Smooth muscle cell (in vitro differentiated cells): ENCODE data around the gene RWDD2A. TPM values are rescaled to one million over a fixed set of nuclear protein-coding genes. Genes with fewer than 3 reads are reported as not detected.

Experiments
- DNase-seq: peaks from one replicate; lab custom pipeline; 2025; ENCODE audit not compliant: unreplicated experiment; lab: John Stamatoyannopoulos, UW
- H2AFZ ChIP-seq: fragments of 200-600 bp; sonication (generic); 2 replicates; pipeline ENCODE4 v1.6.0; 2016; ENCODE audit warnings: antibody characterized with exemption, low read depth, mild to moderate bottlenecking
- H3F3A ChIP-seq: fragments of 200-600 bp; sonication (generic); 2 replicates; pipeline ENCODE4 v1.6.0; 2017; ENCODE audit warnings: antibody characterized with exemption, low read depth
- H3K27ac ChIP-seq: fragments of 200-600 bp; sonication (generic); 2 replicates; pipeline ENCODE4 v1.5.1; 2016; ENCODE audit warnings: low read depth, mild to moderate bottlenecking
- H3K27me3 ChIP-seq: fragments of 200-600 bp; sonication (generic); 2 replicates; pipeline ENCODE4 v1.6.1; 2016; ENCODE audit warnings: low read depth, mild to moderate bottlenecking
- H3K36me3 ChIP-seq: fragments of 200-600 bp; sonication (generic); 2 replicates; pipeline ENCODE4 v1.5.1; 2016; ENCODE audit warnings: low read depth
- H3K4me1 ChIP-seq: fragments of 200-600 bp; sonication (generic); 2 replicates; pipeline ENCODE4 v1.5.1; 2016; ENCODE audit warnings: low read depth
- H3K4me2 ChIP-seq: fragments of 200-600 bp; sonication (generic); 2 replicates; pipeline ENCODE4 v1.6.0; 2016; ENCODE audit warnings: mild to moderate bottlenecking
- H3K4me3 ChIP-seq: fragments of 200-600 bp; sonication (generic); 2 replicates; pipeline ENCODE4 v1.5.1; 2016; ENCODE audit warnings: mild to moderate bottlenecking
- H3K79me2 ChIP-seq: fragments of 200-600 bp; sonication (generic); 2 replicates; pipeline ENCODE4 v1.6.0; 2016; ENCODE audit warnings: low read depth, mild to moderate bottlenecking
- H3K9ac ChIP-seq: fragments of 200-600 bp; sonication (generic); 2 replicates; pipeline ENCODE4 v1.6.0; 2016; ENCODE audit warnings: low read depth
- H3K9me3 ChIP-seq: fragments of 200-600 bp; sonication (generic); replicated peaks from 2 replicates; pipeline ENCODE4 v1.5.1; 2016; ENCODE audit warnings: low read depth
- H4K20me1 ChIP-seq: fragments of 200-600 bp; sonication (generic); 2 replicates; pipeline ENCODE4 v1.6.0; 2016; ENCODE audit warnings: low read depth
- WGBS: methylation state at CpG from one replicate; pipeline ENCODE4 v1.1.7; 2016; ENCODE audit warnings: low lambda C conversion rate; 5-methylcytosine and 5-hydroxymethylcytosine counted together
- polyA plus RNA-seq: library from polyadenylated mRNA; unstranded; fragments of >200 nt; fragmentation: Nextera tagmentation; extraction: Ambion mirVana; gene quantifications from 2 replicates; pipeline ENCODE4 v1.2.1, GENCODE V29; 2016
- total RNA-seq: library from RNA; depleted of rRNA; stranded (reverse); fragments of >200 nt; gene quantifications from 2 replicates; pipeline ENCODE4 v1.2.3, GENCODE V29; 2014
- TF ChIP-seq, protein P1 (sequence below): fragments of 200-600 bp; sonication (generic); IDR thresholded peaks from 2 replicates; pipeline ENCODE4 v1.5.1; 2017; ENCODE audit warnings: borderline replicate concordance, mild to moderate bottlenecking, antibody characterized with exemption; ENCODE audit not compliant: insufficient read depth, poor library complexity, severe bottlenecking

The RWDD2A gene
- total and polyA plus RNA-seq, 2 experiments from 2014 or later, result 4.2 to 4.6 TPM

DNA sequence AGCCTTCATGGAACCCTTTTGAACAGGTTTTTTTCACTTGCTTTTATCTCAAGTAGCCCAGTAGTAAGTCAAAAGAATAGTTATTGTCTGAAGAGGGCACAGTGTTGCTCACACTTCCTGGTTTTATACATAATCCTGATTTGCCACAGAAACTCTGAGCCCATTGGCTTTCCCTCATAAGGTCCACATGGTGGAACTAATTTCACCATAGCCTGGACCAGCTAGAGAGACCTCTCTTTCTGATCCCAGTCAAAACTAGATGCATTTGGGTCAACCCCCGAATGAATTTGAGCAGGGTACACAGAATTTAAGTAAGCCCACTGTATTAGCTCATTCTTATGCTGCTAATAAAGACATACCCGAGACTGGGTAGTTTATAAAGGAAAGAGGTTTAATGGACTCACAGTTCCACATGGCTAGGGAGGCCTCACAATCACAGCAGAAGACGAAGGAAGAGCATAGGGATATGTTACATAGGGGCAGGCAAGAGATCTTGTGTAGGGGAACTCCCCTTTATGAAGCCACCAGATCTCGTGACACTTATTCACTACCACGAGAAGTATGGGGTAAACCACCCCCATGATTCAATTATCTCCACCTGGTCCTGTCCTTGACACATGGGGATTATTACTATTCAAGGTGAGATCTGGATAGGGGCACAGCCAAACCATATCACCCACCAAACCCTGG, 6.2 kb downstream of the RWDD2A start:
- Histone ChIP-seq H4K20me1 (peaks cover 11% of the 10 kb centered on the region), H3K79me2 (no peaks in the 10 kb centered on the region), H2AFZ (no peak overlapping the region), H3K9ac (no peak overlapping the region), H3K4me3 (no peak overlapping the region), H3K4me2 (no peak overlapping the region), H3K36me3 (no peaks in the 10 kb centered on the region), H3K27me3 (no peaks in the 10 kb centered on the region), H3K9me3 (no peaks in the 10 kb centered on the region), H3K4me1 (no peaks in the 10 kb centered on the region), H3K27ac (peak overlapping the region; percentile 48), H3F3A (peaks cover 8% of the 10 kb centered on the region)
- 94% methylated on average over 5 of the region's 5 CpGs for WGBS
- TF ChIP-seq, protein P1, sequence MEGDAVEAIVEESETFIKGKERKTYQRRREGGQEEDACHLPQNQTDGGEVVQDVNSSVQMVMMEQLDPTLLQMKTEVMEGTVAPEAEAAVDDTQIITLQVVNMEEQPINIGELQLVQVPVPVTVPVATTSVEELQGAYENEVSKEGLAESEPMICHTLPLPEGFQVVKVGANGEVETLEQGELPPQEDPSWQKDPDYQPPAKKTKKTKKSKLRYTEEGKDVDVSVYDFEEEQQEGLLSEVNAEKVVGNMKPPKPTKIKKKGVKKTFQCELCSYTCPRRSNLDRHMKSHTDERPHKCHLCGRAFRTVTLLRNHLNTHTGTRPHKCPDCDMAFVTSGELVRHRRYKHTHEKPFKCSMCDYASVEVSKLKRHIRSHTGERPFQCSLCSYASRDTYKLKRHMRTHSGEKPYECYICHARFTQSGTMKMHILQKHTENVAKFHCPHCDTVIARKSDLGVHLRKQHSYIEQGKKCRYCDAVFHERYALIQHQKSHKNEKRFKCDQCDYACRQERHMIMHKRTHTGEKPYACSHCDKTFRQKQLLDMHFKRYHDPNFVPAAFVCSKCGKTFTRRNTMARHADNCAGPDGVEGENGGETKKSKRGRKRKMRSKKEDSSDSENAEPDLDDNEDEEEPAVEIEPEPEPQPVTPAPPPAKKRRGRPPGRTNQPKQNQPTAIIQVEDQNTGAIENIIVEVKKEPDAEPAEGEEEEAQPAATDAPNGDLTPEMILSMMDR, result no peak
- DNase-seq, result no peak

DNA sequence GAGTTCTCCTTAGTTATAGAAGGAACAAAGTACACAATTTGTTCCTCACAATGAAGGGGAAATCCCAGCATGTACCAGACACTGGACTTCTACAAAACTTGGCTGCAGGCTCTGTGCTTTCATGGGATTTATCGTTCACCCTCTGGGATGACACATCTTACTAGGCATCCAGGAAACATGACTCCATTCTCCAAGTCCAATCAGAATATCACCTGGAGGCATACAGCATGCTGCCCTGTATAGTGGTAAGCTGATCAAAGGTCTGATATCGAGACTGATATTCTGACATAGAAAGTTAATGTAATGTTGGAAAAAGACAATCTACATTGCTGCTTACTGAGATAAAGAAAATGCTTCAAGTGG, 6.7 kb downstream of the RWDD2A start:
- Histone ChIP-seq H3K27me3 (no peaks in the 10 kb centered on the region), H3K27ac (peak overlapping the region; percentile 48), H3K36me3 (no peaks in the 10 kb centered on the region), H3K4me2 (no peak overlapping the region), H4K20me1 (peaks cover 6% of the 10 kb centered on the region), H2AFZ (no peak overlapping the region), H3K9me3 (no peaks in the 10 kb centered on the region), H3K4me1 (no peaks in the 10 kb centered on the region), H3K79me2 (no peaks in the 10 kb centered on the region), H3K4me3 (no peak overlapping the region), H3K9ac (no peak overlapping the region), H3F3A (peaks cover 8% of the 10 kb centered on the region)
- TF ChIP-seq, protein P1, result no peak
- no peak for DNase-seq
- WGBS, result 60% methylated on average over 2 of the region's 2 CpGs

DNA sequence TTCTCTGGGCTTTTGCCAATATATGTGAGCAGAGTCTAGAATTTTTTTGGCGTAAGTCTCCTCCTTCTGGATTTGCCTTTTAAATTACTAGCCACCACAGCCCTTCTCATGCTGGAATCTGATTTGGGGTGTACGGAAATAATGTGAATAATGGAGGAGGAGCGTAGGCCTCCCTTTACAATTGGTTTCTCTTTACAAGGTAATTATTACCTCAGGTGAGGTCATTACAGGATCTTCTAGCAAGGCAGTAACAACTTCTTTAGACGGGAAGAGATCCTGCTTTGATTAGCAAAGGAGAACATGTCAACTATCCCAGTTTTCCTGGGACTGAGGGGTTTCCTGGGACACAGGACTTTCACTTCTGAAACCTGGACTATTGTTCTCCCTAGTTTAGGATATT, 8.9 kb downstream of the RWDD2A start:
- Histone ChIP-seq H3K4me3 (no peak overlapping the region), H3K79me2 (no peaks in the 10 kb centered on the region), H3K9ac (no peak overlapping the region), H3K27me3 (no peaks in the 10 kb centered on the region), H4K20me1 (no peaks in the 10 kb centered on the region), H3K4me1 (no peaks in the 10 kb centered on the region), H3K9me3 (no peaks in the 10 kb centered on the region), H3K4me2 (no peak overlapping the region), H2AFZ (no peak overlapping the region), H3K27ac (no peak overlapping the region), H3F3A (peaks cover 5% of the 10 kb centered on the region), H3K36me3 (no peaks in the 10 kb centered on the region)
- TF ChIP-seq, protein P1, result no peak
- 85% methylated on average over 4 of the region's 4 CpGs for WGBS
- DNase-seq, result no peak
